ENCODE results near the gene KCNMA1.

The KCNMA1 gene

GRCh38 chr10:77467422-77467963, 170.1 kb downstream of the KCNMA1 start:
- in situ Hi-C loops (cut with MboI; ENCODE audit: low sequenced_read_pairs), result no loop called here

DNA sequence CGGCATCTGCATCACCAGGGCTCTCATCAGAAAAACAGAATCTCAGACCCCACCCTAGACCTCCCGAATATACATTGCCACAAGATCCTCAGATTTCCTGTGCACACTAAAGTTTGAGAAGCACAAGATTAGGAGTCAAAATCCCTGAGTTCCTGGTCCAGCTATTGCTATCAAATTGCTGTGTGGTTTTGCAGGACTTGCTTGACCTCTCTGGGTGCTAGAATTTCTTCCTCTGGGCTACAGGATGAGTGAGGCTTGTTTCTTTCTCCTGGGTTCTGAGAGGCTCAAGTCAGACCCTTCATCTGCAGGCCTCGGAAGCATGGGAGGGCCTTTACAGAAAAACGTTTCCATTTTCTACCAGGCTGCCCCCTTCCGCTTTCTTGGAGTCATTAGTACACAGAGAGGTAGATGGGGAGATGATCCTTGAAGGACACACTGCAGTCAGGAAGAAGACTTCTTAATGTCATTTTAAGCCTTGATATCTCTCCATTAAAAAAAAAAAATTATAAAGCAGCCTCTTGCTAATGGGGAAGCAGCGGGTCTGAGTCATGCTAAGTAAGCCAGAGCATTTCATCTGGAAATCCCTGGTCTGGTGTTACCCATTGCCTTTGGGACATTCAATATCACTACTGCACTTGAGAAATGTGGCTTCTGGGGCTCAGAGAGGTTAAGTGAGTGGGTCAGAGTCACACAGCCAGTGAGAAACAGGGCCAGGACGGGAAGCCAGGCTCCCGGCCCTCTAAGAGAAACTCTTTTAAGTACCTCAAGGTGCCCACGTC, 173.5 kb downstream of the KCNMA1 start:
- in situ Hi-C loops (cut with MboI; ENCODE audit: low sequenced_read_pairs), result no loop called here

- in situ Hi-C loops (cut with MboI; ENCODE audit: low sequenced_read_pairs), result no loop called here
These were observed 174.1 kb downstream of the KCNMA1 start for GRCh38 chr10:77463499-77463898.

- in situ Hi-C loops (cut with MboI; ENCODE audit: low sequenced_read_pairs), result no loop called here
These were observed 175.8 kb downstream of the KCNMA1 start for GRCh38 chr10:77461636-77462296.

DNA sequence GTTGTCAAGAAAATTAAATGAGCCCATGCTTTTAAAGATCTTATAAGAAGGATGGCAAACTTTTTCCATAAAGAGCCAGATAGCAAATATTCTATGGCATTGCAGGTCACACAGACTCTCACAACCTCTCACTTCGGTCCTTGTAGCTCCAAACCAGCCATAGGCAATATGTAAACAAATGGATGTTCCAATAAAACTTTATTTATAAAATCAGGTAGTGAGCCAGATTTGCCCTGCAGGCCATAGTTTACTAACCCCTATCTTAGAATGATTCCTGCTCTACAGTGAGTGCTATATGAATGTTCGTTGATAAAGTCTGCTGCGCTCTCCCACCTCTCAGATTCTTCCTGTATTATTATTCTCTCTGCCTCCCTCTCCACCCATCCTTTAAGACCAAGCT, 177.7 kb downstream of the KCNMA1 start:
- in situ Hi-C loops (cut with MboI; ENCODE audit: low sequenced_read_pairs), result no loop called here

DNA sequence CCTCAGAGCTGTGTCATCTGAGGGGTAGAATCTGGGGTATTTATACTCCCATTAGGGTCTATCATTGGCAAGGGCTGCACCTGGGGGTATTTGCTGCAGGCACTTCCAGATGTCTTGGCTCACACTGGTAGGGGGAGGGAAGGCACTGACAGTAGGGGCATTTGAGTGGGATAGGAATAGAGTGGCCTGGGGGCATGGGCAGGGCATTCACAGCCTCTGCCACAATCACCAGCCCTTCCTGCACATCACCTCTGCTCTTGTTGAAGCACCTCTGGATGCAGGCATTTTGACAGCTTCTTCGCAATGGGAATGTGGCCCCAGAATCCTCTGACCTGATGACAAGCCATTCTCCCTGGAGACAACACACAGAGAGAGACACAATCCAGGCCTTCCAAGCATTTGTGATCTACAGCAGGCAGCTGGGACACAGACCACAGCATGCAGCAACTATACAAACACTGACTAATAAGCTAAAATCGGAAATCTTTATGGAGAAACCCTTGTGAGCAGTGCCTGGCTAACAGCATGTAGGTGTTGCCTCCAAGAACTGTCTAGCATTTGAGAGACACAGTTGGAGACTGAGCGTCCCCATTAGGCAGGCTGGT, 178.5 kb downstream of the KCNMA1 start:
- in situ Hi-C loops (cut with MboI; ENCODE audit: low sequenced_read_pairs), result no loop called here

GRCh38 chr10:77457721-77458120, 179.9 kb downstream of the KCNMA1 start:
- in situ Hi-C loops (cut with MboI; ENCODE audit: low sequenced_read_pairs), result no loop called here

DNA sequence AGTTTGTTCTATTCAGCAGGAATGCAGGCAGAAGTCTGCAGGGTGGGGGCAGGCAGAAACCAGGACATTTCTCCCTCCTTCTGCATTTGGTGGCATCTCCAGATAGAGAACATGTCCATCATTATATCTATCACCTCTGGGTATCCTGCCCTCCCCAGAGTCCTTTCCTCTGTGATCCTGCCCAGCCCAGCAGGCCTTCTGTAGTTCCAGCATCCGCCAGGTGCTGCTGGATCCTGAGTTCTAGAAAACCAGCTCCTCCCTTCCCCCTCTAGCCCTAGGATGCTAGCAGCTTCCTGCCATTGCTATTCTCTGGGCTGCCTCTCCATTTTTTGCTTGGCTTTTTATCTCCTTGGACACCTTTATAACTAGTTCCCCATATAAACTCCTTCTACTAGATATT, 180.3 kb downstream of the KCNMA1 start:
- in situ Hi-C loops (cut with MboI; ENCODE audit: low sequenced_read_pairs), result no loop called here

DNA sequence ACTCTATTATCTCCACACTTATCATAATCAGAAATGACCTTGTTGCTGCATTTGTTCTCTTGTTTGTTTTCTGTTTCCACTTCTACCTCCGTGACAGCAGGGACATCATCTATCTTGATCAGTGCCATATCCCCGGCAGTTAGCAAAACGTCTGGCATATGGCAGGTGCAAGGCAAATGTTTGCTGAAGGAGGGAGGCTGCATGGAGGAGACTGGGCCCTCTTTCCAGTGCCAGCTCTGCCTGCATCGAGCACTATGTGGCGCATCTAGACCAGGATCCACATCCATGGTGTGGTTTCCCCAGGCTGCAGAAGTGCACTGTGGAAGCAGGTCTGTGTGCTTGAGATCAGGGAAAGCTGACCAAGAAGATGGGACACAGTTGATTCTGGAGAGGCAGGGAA, 181.2 kb downstream of the KCNMA1 start:
- in situ Hi-C loops (cut with MboI; ENCODE audit: low sequenced_read_pairs), result no loop called here

DNA sequence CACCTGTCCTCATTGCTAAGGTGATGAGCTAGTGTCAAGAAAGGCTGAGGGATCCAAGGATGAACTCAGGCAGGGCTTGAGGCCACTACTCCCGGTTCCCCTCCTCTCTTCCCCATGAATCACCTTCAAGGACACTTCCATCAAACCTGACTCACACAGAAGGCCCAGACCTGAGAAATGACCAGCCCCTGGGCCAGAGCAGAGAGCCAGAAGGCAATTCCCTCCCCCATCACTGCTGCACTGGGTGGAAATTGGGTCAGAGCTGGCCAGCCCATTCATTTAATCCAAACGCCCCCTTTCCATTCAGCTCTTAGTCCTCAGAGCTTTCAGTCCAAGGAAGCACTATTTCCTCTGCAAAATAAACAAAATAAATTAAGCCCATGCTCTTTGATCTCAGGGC, 182.0 kb downstream of the KCNMA1 start:
- in situ Hi-C loops (cut with MboI; ENCODE audit: low sequenced_read_pairs), result no loop called here

GRCh38 chr10:77452952-77453564, 184.6 kb downstream of the KCNMA1 start:
- in situ Hi-C loops (cut with MboI; ENCODE audit: low sequenced_read_pairs), result no loop called here

DNA sequence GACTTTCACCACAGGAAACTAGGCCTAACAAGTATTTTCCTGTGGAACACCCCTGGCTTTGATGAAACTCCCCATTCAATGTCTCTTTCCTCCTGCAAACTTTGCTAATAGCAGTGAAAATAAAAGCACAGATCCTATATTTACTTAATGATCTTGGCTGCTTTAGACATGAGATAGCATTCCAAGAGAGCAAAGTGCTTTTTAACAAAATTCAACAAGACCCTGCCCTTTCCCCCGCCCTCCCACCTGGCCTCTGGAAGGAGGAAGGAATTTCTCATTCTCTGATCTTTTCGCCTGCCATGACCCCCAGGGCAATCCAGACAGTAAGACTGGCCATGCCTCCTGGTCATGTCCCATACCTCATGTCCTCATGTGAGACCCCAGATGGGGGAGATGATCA, 185.7 kb downstream of the KCNMA1 start:
- in situ Hi-C loops (cut with MboI; ENCODE audit: low sequenced_read_pairs), result no loop called here

GRCh38 chr10:77448226-77448625, 189.4 kb downstream of the KCNMA1 start:
- in situ Hi-C loops (cut with MboI; ENCODE audit: low sequenced_read_pairs), result no loop called here

DNA sequence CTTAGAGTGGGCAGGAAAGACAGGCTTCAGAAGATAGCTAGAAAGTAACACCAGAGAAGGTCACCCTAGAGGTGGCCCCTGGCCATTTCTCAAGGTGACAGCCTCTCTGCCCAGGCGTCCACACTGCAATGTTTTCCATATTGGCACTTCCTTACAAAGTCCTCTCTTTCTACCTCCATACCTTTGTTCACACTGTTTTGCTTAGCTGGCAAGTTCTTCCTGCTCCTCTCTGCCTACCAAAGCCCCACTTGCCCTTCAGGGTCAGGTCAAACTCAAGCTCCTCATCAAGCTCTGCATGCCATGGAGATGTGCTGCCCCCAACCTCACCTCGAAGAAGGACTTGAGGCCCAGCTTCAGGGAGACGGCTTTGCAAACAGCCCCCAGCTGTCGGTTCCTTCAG, 190.9 kb downstream of the KCNMA1 start:
- in situ Hi-C loops (cut with MboI; ENCODE audit: low sequenced_read_pairs), result no loop called here

GRCh38 chr10:77445547-77445946, 192.1 kb downstream of the KCNMA1 start:
- in situ Hi-C loops (cut with MboI; ENCODE audit: low sequenced_read_pairs), result no loop called here

GRCh38 chr10:77444041-77444440, 193.6 kb downstream of the KCNMA1 start:
- in situ Hi-C loops (cut with MboI; ENCODE audit: low sequenced_read_pairs), result no loop called here

DNA sequence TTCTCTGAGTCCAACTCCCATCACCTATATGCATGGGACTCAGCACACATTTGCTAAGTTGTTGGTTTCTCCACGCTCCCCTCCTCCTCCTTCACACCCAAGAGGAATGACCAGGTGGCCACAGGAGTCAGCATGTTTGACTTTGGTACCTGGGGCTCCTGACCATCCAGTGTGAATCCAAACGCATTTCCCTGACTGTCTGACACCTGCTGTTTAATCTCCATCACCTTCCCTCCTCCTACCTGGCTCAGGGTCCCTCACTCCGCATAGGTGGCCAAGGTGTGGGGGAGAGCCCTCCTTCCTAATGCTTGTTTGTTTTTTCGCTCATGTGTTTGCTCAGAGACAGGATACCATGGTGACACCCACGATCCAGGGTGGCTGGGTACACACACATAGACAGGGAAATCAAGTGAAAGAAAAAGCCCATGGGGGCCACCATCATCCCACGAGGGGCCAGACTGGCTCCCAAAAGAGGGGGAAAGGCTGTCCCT, 194.9 kb downstream of the KCNMA1 start:
- in situ Hi-C loops (cut with MboI; ENCODE audit: low sequenced_read_pairs), result no loop called here

GRCh38 chr10:77441353-77442166, 196.0 kb downstream of the KCNMA1 start:
- in situ Hi-C loops (cut with MboI; ENCODE audit: low sequenced_read_pairs), result no loop called here

DNA sequence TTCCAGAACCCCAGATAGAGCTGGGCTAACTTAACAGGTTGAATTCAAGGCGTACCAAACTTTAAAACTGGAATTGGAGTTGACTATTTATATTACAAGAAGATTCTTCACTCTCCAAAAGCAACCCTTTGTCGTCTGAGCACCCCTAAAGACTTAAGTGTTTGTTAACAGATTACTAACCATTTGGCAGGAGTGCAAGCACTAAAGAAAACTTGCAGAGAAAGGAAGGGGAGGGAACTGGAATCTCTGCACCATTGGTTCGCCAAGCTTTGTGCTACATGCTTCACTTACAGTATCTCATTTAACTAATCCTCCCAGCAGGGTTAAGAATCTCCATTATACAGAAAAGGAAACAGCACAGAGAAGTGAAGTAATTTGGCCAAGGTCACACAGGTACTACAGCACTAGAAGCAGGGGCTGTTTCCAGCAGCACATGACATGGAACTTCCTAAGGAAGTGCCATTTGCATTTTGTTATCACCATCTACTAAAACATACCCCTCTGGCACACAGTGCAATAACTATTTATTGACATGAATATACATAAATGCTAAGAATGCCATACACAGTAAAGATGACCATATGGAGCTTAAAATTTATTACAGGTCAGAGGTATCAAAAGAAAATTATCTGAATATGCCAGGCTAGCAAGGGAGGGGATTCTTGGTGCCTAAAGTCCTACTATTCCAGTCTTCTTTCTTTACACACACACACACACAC, 201.2 kb downstream of the KCNMA1 start:
- in situ Hi-C loops (cut with MboI; ENCODE audit: low sequenced_read_pairs), result no loop called here

GRCh38 chr10:77433546-77433945, 204.1 kb downstream of the KCNMA1 start:
- in situ Hi-C loops (cut with MboI; ENCODE audit: low sequenced_read_pairs), result no loop called here
